SK-N-MC (cell line): ENCODE measurements around the gene REPS2.

Experiments used
- DNase-seq: peaks from one replicate; pipeline ENCODE4 v3.0.0-alpha.2; 2011; ENCODE audit warnings: low read depth, low spot score
- H3K27ac ChIP-seq: fragments of 200-600 bp; sonication (generic); 2 replicates; pipeline ENCODE4 v1.5.1; 2016; ENCODE audit warnings: mixed run types
- H3K36me3 ChIP-seq: fragments of 200-600 bp; sonication (generic); 2 replicates; pipeline ENCODE4 v1.6.1; 2017; ENCODE audit warnings: antibody characterized with exemption, low read length, mixed read lengths; ENCODE audit not compliant: insufficient read depth
- H3K4me3 ChIP-seq: fragments of 200-600 bp; sonication (generic); 2 replicates; pipeline ENCODE4 v1.5.1; 2016
- H3K9ac ChIP-seq: fragments of 200-600 bp; sonication (generic); 2 replicates; pipeline ENCODE4 v1.8.0; 2017; ENCODE audit warnings: mixed run types, mixed read lengths; ENCODE audit not compliant: insufficient read length
- H3K9me3 ChIP-seq: fragments of 200-600 bp; sonication (generic); 2 replicates; pipeline ENCODE4 v1.6.1; 2017; ENCODE audit warnings: low read depth, mild to moderate bottlenecking, antibody characterized with exemption, low read length, moderate library complexity, mixed read lengths
- EZH2 ChIP-seq: fragments of 200-600 bp; sonication (generic); IDR thresholded peaks from one replicate; pipeline ENCODE4 v1.6.1; 2017; ENCODE audit warnings: antibody characterized with exemption
- FOXP2 ChIP-seq: optimal IDR thresholded peaks from 2 replicates; pipeline ENCODE3; 2011; ENCODE audit warnings: mild to moderate bottlenecking, moderate library complexity; ENCODE audit not compliant: insufficient read depth; ENCODE audit errors: extremely low read length, control extremely low read depth
- POLR2AphosphoS5 ChIP-seq: IDR thresholded peaks from 2 replicates; pipeline ENCODE4 v1.6.1; 2012; ENCODE audit warnings: mild to moderate bottlenecking, low read depth, low read length, borderline replicate concordance

The REPS2 gene

GRCh38 chrX:17042037-17042436 lies 95.6 kb downstream of the REPS2 start:
- Histone ChIP-seq H3K9me3 (no peaks in the 10 kb centered on the region), H3K36me3 (no peaks in the 10 kb centered on the region), H3K4me3 (no peak overlapping the region), H3K9ac (no peak overlapping the region), H3K27ac (no peak overlapping the region)
- TF ChIP-seq EZH2 (no peak), POLR2AphosphoS5 (no peak), FOXP2 (no peak)
- DNase-seq: no peak

- peak; percentile 34 for DNase-seq
- Histone ChIP-seq H3K4me3 (no peak overlapping the region), H3K9me3 (no peaks in the 10 kb centered on the region), H3K27ac (no peak overlapping the region), H3K36me3 (no peaks in the 10 kb centered on the region), H3K9ac (no peak overlapping the region)
- TF ChIP-seq FOXP2 (no peak), POLR2AphosphoS5 (no peak), EZH2 (no peak)
These were observed 100.1 kb downstream of the REPS2 start for GRCh38 chrX:17046478-17047097.

- TF ChIP-seq POLR2AphosphoS5 (no peak), EZH2 (no peak), FOXP2 (no peak)
- Histone ChIP-seq H3K36me3 (no peaks in the 10 kb centered on the region), H3K9me3 (no peaks in the 10 kb centered on the region), H3K27ac (no peak overlapping the region), H3K4me3 (no peak overlapping the region), H3K9ac (no peak overlapping the region)
- no peak for DNase-seq
These were observed 100.8 kb downstream of the REPS2 start for GRCh38 chrX:17047224-17047623.

GRCh38 chrX:17052210-17052609 lies 105.8 kb downstream of the REPS2 start:
- H3K9me3 ChIP-seq: no peaks in the 10 kb centered on the region
- TF ChIP-seq EZH2 (no peak), FOXP2 (no peak), POLR2AphosphoS5 (no peak)

GRCh38 chrX:17052793-17053192 lies 106.3 kb downstream of the REPS2 start:
- no peaks in the 10 kb centered on the region for H3K36me3 ChIP-seq
- no peak for DNase-seq
- H3K9me3 ChIP-seq: no peaks in the 10 kb centered on the region
- TF ChIP-seq EZH2 (no peak), FOXP2 (no peak)
- no peak overlapping the region for H3K9ac ChIP-seq
- H3K4me3 ChIP-seq: no peak overlapping the region
- no peak overlapping the region for H3K27ac ChIP-seq

More at GRCh38 chrX:17052210-17052609, 105.8 kb downstream of the REPS2 start:
- no peaks in the 10 kb centered on the region for H3K36me3 ChIP-seq
- no peak for DNase-seq
- no peak overlapping the region for H3K27ac ChIP-seq
- no peak overlapping the region for H3K4me3 ChIP-seq
- H3K9ac ChIP-seq: no peak overlapping the region

- no peak for TF ChIP-seq FOXP2
- TF ChIP-seq POLR2AphosphoS5: no peak
- Histone ChIP-seq H3K27ac (no peak overlapping the region), H3K4me3 (no peak overlapping the region), H3K9ac (no peak overlapping the region), H3K9me3 (no peaks in the 10 kb centered on the region), H3K36me3 (no peaks in the 10 kb centered on the region)
- no peak for DNase-seq
These were observed 107.0 kb downstream of the REPS2 start for GRCh38 chrX:17053502-17053901.

GRCh38 chrX:17056868-17057608 lies 110.6 kb downstream of the REPS2 start:
- TF ChIP-seq POLR2AphosphoS5 (no peak), FOXP2 (no peak), EZH2 (no peak)
- Histone ChIP-seq H3K4me3 (no peak overlapping the region), H3K36me3 (no peaks in the 10 kb centered on the region), H3K9ac (no peak overlapping the region), H3K27ac (no peak overlapping the region), H3K9me3 (no peaks in the 10 kb centered on the region)
- no peak for DNase-seq

- Histone ChIP-seq H3K27ac (no peak overlapping the region), H3K9ac (no peak overlapping the region), H3K36me3 (no peaks in the 10 kb centered on the region), H3K9me3 (no peaks in the 10 kb centered on the region), H3K4me3 (no peak overlapping the region)
- TF ChIP-seq EZH2: no peak
- TF ChIP-seq POLR2AphosphoS5: no peak
- TF ChIP-seq FOXP2: no peak
- DNase-seq: no peak
These were observed 115.6 kb downstream of the REPS2 start for GRCh38 chrX:17062065-17062464.
